GM21717 (cell line): ENCODE measurements around the gene GABBR2.

ENCODE experiments used
- ATAC-seq: cut with Tn5 transposase; IDR thresholded peaks from one replicate; pipeline ENCODE4 v1.9.1; 2021; ENCODE audit warnings: mild to moderate bottlenecking, moderate library complexity; ENCODE audit not compliant: unreplicated experiment

GABBR2 gene

DNA sequence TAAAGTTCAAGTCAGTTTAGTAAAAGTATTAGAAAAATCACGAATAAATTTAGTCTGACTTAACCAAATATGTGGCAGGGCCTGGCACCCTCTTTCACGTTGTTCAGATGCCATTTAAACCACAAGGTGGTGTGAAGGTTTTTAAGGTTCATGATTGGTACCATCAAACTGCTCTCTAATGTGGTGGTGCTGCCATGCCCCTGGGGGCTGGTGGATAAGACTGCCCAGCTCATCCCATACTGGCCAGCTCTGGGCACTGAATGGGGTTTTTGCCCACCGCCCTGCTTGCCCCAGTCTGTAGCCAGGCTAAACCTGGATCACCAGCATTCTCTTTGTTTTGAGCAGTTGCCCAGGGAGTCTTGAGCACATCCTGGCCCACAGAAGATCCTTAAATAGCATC is 159.3 kb downstream of the GABBR2 start:
- ATAC-seq = no peak

DNA sequence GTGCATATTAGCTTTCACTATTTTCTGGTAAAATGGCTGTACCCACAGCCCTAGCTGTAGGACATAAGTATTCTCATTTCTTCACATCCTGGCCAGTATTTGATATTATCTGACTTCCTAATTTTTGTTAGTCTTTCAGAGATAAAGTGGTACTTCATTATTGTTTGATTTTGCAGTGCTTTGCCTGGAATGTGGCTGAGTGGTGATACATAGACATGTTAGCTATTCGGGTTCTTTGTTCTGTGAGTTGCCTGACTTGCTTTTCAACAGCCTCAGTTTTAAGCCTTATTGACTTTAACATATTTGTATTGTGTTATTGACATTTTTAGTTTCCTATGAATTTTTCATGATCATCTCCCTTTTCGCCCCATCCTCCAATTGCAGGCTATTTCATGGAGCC is 161.1 kb downstream of the GABBR2 start:
- ATAC-seq = no peak

DNA sequence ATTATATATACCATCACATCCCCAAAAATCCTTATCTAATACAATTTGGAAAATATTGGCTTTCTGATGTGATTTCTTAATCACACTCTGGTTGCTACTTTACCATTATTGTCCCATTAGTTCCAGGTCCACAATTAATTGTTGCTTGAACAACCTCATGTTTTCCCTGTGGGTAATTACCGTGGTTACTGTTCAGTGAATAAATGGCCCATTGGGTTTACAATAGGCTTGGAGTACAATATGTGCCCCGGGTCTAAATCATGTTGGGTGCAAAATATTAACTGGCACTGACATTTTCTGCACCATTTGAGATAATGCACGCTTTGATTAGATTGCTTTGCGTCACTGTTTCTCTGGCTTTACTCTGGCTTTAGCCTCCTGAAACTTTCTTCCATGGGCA is 163.7 kb downstream of the GABBR2 start:
- ATAC-seq = no peak

DNA sequence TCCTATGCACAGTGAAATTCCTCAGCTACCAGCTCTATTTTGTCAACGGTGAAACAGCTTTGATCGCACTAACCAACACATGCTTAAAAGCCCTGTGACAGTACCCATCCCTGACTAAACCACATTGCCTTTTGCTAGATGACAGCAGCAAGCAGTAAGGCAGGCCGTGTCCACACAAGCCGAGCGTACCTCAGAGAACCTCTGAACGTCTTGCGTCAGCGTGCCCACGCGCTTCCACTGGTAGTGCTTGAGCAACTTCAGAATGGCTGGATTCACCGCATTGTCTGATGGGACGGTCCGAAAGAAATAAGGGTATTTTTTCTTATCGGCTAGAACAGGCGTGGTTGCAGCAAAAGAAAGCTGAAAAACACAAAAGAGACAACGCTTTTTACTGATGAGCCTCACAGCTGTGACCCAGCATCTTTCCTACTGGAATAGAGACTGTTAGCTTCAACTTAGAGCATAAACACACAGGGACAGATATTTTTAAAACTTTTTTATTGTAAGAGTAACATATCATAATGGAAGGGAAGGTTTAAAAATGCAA is 167.0 kb downstream of the GABBR2 start:
- ATAC-seq = no peak

DNA sequence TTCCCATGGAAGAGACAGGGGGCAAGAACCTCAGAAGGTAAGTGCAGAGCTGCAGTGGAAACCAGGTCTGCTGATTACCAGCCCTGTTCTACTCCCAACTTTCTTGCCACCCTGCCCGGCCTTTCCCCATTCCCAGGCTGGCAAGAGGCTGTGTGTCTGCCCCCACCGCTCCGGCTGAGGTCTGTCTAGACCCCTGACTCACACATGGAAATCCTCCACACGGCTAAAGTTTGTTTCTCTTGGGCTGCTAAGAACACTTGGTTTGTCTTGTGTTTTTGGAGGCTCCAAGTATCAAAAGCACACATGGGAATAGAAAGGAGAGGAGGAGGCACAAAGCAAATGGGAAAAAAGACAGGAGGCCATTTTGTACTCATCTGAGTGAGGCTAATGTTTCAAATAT is 168.3 kb downstream of the GABBR2 start:
- ATAC-seq = no peak

DNA sequence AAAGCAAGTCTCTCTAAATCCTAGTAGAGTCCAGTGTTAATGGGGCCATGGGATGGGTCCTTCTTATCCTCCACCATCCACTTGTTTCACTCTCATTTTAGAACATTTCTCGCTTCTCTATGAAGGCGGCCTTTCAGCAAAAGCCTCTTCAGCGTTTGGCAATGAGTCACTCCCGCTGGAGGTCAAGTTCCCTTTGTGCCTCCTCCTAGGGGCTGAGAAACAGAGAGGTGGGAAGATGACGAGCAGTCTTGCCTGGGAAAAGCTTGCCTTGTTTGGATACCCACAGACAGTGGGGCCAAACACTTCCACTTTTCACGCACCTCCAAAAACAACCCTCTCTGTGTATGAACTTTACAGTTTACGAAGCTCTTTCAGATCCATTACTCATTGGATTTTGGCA is 168.8 kb downstream of the GABBR2 start:
- ATAC-seq = no peak

DNA sequence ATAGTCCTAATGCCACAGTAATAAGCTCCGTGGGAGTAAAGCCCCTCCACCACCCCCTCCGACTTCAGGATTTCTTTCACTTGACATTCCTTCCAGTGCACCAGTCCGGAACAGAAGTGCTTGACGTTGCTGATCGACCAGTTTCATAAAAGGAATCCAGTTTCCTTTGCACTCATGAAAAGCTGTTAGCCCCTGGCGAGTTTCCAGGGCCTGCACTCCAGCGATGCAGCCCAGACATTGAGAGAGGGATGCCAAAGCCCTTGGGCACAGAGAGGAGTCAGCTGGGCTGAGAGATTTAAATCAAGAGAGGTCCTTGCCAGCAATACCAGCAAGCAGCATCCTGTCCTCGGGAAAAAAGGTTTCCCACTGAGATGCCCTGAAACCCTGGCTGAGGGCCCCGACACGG is 170.1 kb downstream of the GABBR2 start:
- no peak for ATAC-seq

DNA sequence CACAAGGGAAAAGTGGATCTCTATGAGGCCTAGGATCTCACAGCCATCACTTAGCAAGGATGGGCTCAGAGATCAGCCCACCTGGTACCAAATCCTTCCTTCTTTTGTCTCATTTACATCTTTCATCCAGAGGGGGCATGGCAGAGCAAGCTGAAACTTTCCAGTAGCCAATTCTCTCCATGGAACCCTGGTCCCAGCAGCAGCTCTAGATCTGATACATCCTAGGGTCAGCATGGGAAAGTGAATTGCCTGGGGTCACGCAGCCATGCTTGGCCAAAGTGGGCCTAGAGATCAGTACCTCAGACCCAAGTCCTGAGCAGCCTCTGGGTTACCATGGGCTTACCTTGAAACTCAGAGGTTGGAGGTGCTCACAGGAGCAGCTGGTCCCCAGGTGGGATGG is 170.5 kb downstream of the GABBR2 start:
- ATAC-seq = no peak

DNA sequence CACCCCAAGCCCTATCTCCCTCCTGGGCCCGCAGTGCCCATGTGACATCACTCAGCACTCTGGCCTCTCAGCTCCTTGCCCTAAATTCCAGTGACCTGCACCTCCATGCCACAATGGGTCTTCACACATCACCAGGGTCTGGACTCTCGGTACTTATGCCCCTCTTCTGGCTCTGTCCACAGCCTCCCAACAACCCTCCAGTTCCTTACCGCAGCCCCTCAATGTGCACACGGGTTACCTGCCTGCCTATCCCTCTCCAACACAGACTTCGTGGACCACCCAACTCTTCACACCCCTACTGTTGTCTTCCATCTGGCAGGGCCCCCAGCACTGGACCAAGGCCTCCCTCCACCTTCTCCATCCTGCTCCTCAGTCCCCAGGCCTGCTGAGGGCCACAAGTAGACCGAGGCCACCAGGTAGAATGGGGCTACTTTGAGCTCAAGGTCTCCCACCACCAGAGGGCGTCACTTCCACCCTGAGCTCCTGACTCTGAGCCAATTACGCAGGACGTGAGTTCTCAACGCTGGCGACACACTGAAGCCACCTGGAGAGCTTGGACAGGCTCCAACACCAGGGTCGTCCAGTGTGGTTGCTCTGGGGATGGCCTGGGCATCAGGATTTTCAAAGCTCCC is 172.1 kb downstream of the GABBR2 start:
- no peak for ATAC-seq

DNA sequence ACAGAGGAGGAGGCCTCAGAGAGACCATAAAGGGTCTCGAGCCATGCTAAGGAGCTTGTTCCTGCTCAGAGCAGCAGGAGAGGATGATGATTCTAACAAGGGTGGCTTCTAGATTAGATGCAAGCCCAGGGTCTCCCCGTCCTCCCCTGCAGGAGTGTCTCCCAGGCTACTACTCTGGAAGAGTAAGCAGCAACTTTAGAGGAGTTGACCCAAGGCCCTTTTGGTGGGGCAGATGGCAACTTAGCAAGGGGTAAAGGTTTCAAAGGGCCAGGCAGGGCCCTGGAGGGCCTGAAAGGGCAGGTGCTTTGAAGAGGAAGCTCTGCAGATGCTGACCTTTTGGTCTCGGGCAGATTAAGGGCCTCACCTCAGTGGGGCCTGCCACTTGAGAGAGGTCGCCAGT is 174.9 kb downstream of the GABBR2 start:
- no peak for ATAC-seq

DNA sequence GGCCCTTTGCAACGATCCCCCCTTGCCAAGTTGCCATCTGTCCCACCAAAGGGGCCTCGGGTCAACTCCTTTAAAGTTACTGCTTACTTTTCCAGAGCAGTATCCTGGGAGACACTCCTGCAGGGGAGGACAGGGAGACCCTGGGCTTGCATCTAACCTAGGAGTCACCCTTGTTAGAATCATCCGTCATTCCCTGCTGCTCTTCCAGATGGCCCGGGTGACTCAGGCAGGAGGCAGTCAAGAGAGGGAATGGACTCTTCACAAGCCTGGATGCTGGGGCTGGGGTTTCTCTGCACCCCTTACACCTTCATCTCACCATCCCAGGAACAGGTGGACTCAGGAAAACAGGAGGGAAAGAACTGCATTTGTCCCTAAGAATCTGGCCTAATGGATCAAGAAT is 175.6 kb downstream of the GABBR2 start:
- ATAC-seq = no peak

DNA sequence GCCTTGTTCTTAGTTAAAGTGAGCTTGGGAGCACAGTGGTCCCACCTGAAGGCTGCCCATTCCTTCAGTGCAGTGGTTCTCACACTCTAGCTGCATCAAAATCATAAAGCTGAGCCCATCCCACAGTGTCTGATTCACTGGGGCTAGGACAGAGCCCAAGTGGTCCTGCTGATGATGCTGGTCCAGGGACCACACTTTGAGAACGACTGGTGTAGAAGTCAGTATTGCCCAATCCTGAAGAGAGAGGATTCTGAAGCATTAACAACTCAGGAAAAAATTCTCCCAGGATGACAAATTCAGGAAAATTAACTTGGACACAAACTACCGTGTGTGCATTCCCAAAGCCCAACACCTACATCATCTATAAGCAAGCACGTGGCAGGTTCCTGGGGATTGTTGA is 176.2 kb downstream of the GABBR2 start:
- no peak for ATAC-seq

DNA sequence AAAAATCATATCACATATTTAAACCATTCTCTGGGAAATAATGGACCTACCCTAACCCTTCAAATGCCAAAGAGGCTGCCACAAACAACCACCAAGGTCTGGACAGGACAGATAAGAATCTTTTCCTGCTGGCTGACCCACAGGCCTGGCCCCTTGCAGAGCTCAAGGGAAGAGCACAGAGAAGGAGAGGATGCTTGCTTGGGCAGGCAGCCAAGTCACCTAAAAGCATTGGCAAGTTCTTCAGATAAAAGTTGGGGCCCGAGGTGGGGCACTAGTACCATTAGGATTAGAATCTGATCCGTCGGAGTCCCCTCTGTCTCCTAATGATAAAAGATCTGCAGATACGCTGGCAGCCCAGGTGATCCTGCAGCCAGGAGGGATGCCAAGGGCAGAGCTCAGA is 176.6 kb downstream of the GABBR2 start:
- no peak for ATAC-seq

DNA sequence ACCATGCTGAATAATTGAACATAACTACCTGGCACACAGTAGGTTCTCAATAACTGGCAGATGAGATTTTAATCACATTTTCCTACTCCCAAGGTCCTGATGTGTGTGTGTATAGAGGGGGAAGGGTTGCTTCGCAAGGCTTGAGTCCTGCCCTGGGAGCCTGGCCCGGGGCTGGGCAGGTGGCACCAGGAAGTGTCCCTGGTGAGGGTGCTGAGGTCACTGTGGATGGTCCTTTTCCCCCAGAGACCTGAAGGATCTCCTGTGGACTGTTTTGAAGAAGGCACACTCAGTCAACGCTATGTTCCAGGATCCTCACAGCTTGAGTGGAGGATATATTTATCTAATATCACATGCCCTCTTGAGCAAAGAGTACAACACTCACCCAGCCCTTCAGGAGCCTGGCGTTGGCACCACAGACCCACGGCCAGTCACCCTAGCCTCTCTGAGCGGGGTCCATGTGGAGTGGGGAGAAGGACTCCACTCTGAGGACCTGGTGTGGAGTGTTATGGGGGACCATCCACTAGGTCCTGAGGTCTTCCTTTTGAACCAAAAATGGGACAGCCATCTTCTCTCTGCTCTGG is 177.8 kb downstream of the GABBR2 start:
- ATAC-seq = no peak

DNA sequence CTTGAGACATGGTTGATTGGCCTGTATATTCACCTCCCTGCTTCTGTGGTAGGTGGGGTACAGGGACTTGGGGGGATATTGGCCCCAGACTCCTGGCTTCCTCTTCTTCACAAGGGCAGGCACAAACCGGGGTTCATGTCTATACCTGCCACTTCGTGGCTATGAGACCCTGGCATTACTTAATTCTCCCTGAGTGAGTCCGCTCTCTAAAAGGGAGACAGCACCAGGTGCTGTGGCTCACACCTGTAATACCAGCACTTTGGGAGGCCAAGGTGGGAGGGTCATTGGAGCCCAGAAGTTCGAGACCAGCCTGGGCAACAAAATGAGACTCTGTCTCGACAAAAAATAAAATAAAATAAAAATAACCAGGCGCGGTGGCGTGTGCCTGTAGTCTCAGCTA is 178.5 kb downstream of the GABBR2 start:
- no peak for ATAC-seq

DNA sequence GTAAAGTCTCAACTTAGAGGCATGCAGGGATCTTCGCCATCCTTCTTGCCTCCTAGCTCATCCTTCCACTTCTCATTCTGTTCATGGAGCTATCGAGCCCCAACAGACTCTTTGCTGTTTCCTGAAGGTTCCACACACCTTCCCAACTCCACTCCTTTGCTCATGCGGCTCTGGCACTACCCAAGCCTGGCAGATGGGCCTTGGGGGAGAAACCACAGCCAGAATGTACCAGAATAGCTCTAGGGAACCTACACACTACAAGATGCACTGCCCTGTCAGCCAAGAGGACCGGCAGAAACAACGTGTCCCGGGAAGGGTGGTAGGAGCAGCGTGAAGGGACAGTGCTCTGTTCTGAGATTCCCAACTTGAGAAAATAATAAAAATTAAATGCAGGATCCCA is 178.9 kb downstream of the GABBR2 start:
- no peak for ATAC-seq

DNA sequence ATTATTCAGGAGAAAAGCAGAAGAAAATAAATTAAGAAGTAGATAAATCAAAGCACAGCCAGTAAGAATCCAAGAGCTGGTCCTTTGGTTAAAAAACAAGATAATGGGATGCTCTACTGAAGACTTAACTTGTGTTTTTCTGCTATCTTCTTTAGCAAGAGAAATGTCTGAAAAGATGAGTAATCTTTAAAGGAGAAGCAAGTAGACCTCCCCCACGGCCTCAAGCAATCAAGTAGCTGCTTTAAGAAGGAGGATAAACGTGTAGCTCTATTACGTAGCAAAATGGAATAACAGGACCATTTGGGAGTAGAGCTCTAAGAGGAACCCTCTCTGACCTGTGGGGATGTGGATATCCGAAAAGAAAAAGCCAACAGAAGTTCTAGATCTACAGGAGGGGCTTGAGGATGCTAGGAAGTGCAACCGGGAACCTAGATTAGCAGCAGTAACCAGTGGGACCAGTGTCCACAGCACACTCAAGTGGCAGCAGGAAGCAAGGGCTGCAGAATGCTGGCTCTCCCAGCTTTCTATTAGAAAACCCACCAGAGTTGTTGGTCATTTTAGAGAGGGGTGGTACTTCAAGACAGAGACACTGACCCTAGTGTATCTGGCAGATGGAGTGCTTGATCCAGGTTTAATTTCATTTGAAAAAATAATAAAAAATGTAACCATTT is 185.4 kb downstream of the GABBR2 start:
- ATAC-seq = no peak

DNA sequence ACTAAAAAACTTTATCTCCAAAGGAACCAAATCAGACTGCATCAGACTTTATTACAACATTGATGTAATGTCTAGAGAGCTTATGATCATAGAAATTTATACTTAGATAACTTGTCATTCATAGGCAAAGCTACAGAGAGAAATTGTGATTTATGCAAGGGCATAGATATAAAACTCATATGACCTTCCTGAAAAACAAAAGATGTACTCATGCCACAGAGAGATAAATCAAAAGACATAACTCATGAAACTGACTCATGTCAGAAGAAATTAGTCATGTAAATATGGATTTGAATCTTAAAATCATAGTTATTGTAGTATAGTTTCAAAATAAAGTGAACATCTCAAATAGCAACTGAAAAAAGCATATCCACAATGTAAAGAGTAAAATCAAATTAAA is 186.2 kb downstream of the GABBR2 start:
- ATAC-seq = no peak

DNA sequence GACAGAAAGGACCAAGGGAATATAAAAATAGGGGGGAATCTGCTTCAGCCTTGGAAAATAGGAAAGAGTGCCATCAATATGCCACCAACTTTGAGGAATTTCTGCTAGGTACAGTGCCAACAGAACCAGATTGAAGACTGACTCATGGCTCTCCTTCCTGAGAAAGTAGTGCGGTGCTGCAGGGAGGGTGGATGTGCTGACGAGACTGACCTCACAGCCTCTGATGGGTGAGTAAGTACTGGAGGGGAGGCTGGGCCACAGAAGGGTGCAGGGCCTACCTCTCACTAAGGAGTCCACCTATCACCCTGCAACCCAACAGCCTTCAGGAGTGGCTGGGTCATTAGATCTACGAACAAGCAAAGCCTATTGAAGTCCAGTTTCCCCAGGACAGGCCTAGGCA is 187.6 kb downstream of the GABBR2 start:
- no peak for ATAC-seq

DNA sequence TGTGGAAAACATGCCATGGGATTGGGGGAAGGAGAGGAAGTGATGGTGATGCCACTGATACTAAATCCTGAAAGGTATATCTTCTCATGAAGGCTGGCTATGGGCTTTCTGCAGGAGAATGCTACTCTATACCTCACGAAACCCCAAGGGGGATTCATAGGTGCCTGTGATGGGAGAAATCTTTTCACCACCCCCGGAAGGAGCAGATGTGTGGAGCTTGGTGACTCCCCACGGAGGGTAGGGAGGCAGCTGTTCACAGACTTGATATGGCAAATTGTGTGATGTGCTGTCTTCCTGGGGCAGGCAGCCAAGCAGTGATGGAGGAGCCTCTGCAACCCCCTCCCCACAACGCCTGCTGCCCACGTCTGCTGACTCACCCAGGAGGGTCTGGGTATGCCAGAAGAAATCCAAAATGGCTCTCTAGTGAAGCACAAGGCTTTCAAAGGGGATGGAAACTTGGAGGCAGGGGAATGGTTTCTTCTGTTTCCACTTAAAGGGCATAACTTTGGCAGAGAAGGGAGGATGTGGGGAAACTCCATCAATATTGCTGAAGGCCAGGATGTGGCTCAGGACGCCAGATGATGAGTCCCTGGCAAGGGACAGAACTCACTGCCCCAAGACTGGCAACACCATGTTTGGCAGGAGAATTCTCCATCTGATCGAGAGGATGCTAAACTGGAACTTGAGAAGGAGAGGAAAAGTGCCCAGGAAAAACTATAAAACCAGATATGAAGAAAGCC is 188.3 kb downstream of the GABBR2 start:
- no peak for ATAC-seq

DNA sequence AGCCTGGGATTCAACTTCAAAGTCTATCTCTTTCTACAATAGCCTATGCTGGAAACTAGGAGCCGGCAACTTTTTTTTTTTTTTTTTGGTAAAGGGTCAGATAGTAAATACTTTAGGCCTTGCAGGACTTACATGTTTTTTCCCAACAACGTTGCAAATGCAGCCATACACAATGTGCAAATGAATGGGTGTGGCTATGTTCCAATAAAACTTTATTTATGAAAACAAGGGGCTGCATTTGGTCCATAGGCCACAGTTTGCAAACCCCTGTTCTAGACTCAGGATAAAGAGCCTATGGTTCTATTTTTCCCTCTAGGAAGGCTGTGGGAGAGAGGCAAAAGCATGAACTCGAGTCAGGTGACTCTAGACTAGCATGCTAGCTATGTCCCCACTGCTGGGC is 189.1 kb downstream of the GABBR2 start:
- no peak for ATAC-seq

DNA sequence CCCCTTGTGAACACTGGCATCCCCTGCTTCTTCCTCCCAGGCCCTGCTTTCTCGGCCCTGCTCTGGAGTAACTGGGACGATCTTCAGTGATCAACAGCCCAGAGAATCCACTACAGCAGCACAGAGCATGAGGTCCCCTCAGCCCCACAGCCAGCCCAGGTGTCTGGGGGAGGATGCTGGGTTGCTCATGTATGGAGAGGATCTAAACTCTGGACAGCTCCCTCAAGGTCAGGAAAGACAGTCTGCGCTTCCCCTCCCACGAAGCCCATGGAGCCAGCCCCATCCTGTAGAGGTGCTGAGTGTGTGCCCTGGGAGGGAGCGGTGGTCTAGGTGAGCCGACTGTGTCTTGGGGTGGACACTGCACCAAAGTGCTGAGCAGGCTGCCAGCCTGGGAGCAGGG is 190.2 kb downstream of the GABBR2 start:
- no peak for ATAC-seq
